Measurements from ENCODE around the gene PSAT1.

DNA sequence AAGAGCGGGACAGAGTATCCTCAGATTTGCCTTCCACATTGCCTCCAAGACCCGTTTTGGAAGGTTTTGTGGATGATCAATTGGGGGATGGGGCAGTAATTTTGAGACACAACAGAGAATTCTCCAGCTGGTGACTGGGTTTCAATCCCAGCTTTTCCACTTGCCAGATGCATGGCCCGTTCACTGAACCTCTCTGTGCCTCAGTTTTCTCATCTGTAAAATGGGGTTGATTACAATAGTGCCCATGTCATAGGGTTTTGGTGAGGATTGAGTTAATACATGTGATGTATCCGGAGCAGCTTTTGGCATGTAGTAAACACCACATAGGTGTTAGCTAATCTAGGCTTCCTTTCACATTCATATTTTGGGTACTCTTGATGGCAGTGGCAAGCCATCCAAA is 59.7 kb downstream of the PSAT1 start:
- TF ChIP-seq EZH2 (IDR thresholded peaks at IDR 0.05; ENCODE audit: insufficient read depth, poor library complexity, severe bottlenecking), result no peak
- no peak for TF ChIP-seq EZH2phosphoT487 (IDR thresholded peaks at IDR 0.05; ENCODE audit: insufficient read depth, low read depth)

Measured in GM23248 (cell line).